H9 (cell line): ENCODE measurements around the gene FAM25G. TPM values are rescaled to one million over a fixed set of nuclear protein-coding genes. Genes with fewer than 3 reads are reported as not detected.
"Not testable (repeated sequence)": the region's sequence is repeated elsewhere in the genome, so short reads cannot be mapped to it uniquely, and the experiment has no call there.

Source experiments
- DNase-seq: peaks from one replicate; pipeline ENCODE4 v3.0.0-alpha.2; 2017
- H2AFZ ChIP-seq: one replicate; pipeline ENCODE4 v1.6.1; 2013; ENCODE audit warnings: mild to moderate bottlenecking, low read length, control low read depth, moderate library complexity
- H2AK5ac ChIP-seq: 2 replicates; pipeline ENCODE4 v1.6.1; 2013; ENCODE audit warnings: low read length, control low read depth, mixed read lengths; ENCODE audit not compliant: insufficient read length
- H2BK120ac ChIP-seq: one replicate; pipeline ENCODE4 v1.6.1; 2013; ENCODE audit warnings: low read depth, mild to moderate bottlenecking, low read length, control low read depth, inconsistent platforms; ENCODE audit not compliant: poor library complexity, severe bottlenecking
- H2BK12ac ChIP-seq: 2 replicates; pipeline ENCODE4 v1.6.1; 2013; ENCODE audit warnings: low read length, control low read depth, mixed read lengths, low read depth; ENCODE audit not compliant: insufficient read length
- H2BK15ac ChIP-seq: 2 replicates; pipeline ENCODE4 v1.6.1; 2013; ENCODE audit warnings: low read depth, low read length, control low read depth
- H2BK20ac ChIP-seq: one replicate; pipeline ENCODE4 v1.6.1; 2013; ENCODE audit warnings: low read depth, mild to moderate bottlenecking, low read length, control low read depth, inconsistent platforms; ENCODE audit not compliant: poor library complexity, severe bottlenecking
- H2BK5ac ChIP-seq: 2 replicates; pipeline ENCODE4 v1.6.1; 2013; ENCODE audit warnings: low read length, control low read depth, mixed read lengths; ENCODE audit not compliant: insufficient read length
- H3K14ac ChIP-seq: 2 replicates; pipeline ENCODE4 v1.6.1; 2013; ENCODE audit warnings: low read length, control low read depth; ENCODE audit not compliant: insufficient read depth
- H3K18ac ChIP-seq: 2 replicates; pipeline ENCODE4 v1.6.1; 2013; ENCODE audit warnings: low read depth, mild to moderate bottlenecking, mixed read lengths, low read length, control low read depth; ENCODE audit not compliant: insufficient read length
- H3K23ac ChIP-seq: 2 replicates; pipeline ENCODE4 v1.6.1; 2013; ENCODE audit warnings: low read length, control low read depth, mixed read lengths, low read depth; ENCODE audit not compliant: insufficient read length
- H3K23me2 ChIP-seq: 2 replicates; pipeline ENCODE4 v1.6.1; 2013; ENCODE audit warnings: low read depth, mild to moderate bottlenecking, mixed read lengths, low read length, control low read depth; ENCODE audit not compliant: insufficient read length, poor library complexity, severe bottlenecking
- H3K27ac ChIP-seq: 2 replicates; pipeline ENCODE4 v1.5.1; 2013; ENCODE audit warnings: low read length, control low read depth, mixed read lengths, low read depth; ENCODE audit not compliant: insufficient read length
- H3K27me3 ChIP-seq: 2 replicates; pipeline ENCODE4 v1.6.1; 2013; ENCODE audit warnings: low read length, control low read depth, inconsistent platforms; ENCODE audit not compliant: insufficient read depth
- H3K4ac ChIP-seq: 2 replicates; pipeline ENCODE4 v1.6.1; 2013; ENCODE audit warnings: low read depth, mild to moderate bottlenecking, control low read depth, inconsistent platforms, low read length, moderate library complexity
- H3K4me1 ChIP-seq: 2 replicates; pipeline ENCODE4 v1.6.1; 2013; ENCODE audit warnings: low read length, control low read depth, inconsistent platforms; ENCODE audit not compliant: insufficient read depth
- H3K4me2 ChIP-seq: 2 replicates; pipeline ENCODE4 v1.6.1; 2013; ENCODE audit warnings: low read length, control low read depth, mixed read lengths; ENCODE audit not compliant: insufficient read length, insufficient read depth
- H3K56ac ChIP-seq: 2 replicates; pipeline ENCODE4 v1.6.1; 2013; ENCODE audit warnings: low read depth, mild to moderate bottlenecking, mixed read lengths, low read length, control low read depth; ENCODE audit not compliant: insufficient read length
- H3K79me1 ChIP-seq: 2 replicates; pipeline ENCODE4 v1.6.1; 2013; ENCODE audit warnings: low read depth, mild to moderate bottlenecking, moderate library complexity, low read length, control low read depth, inconsistent platforms; ENCODE audit not compliant: insufficient read depth, poor library complexity, severe bottlenecking
- H3K79me2 ChIP-seq: 2 replicates; pipeline ENCODE4 v1.6.1; 2013; ENCODE audit warnings: low read length, control low read depth, inconsistent platforms; ENCODE audit not compliant: insufficient read depth
- H3K9ac ChIP-seq: 2 replicates; pipeline ENCODE4 v1.6.1; 2013; ENCODE audit warnings: low read length, control low read depth, mixed read lengths; ENCODE audit not compliant: insufficient read length; ENCODE audit errors: extremely low read depth
- H3K9me3 ChIP-seq: one replicate; pipeline ENCODE4 v1.6.1; 2013; ENCODE audit warnings: low read depth, low read length, inconsistent platforms; ENCODE audit not compliant: control insufficient read depth
- H3T11ph ChIP-seq: one replicate; pipeline ENCODE4 v1.6.1; 2013; ENCODE audit warnings: mild to moderate bottlenecking, low read length, control low read depth, inconsistent platforms
- H4K20me1 ChIP-seq: one replicate; pipeline ENCODE4 v1.6.1; 2013; ENCODE audit not compliant: control insufficient read depth, insufficient read length, insufficient read depth
- H4K5ac ChIP-seq: 2 replicates; pipeline ENCODE4 v1.6.1; 2013; ENCODE audit warnings: low read depth, mild to moderate bottlenecking, mixed read lengths, low read length, control low read depth; ENCODE audit not compliant: insufficient read length
- H4K8ac ChIP-seq: replicated peaks from 2 replicates; pipeline ENCODE4 v1.6.1; 2013; ENCODE audit warnings: low read length, control low read depth, mixed read lengths, low read depth; ENCODE audit not compliant: insufficient read length
- H4K91ac ChIP-seq: 2 replicates; pipeline ENCODE4 v1.6.1; 2013; ENCODE audit warnings: low read depth, mild to moderate bottlenecking, moderate library complexity, mixed read lengths, low read length, control low read depth; ENCODE audit not compliant: insufficient read length
- H3K27ac Mint-ChIP-seq, 3 experiments: 2 replicates in 2 of 3; 3 replicates in 1 of 3; pipeline ENCODE4 v1.8.0; 2020 to 2021; ENCODE audit warnings: mixed read lengths in 3 of 3, mild to moderate bottlenecking in 1 of 3, moderate library complexity in 1 of 3
- H3K27me3 Mint-ChIP-seq: 2 replicates; pipeline ENCODE4 v1.8.0; 2021; ENCODE audit warnings: low read depth, mild to moderate bottlenecking, moderate library complexity, mixed read lengths
- H3K36me3 Mint-ChIP-seq, 3 experiments: 2 replicates in 2 of 3; 3 replicates in 1 of 3; pipeline ENCODE4 v1.8.0; 2020 to 2021; ENCODE audit warnings: low read depth in 3 of 3, mixed read lengths in 3 of 3; ENCODE audit not compliant: insufficient read depth in 1 of 3
- H3K4me1 Mint-ChIP-seq, 2 experiments: 2 replicates each; pipeline ENCODE4 v1.8.0; 2020; ENCODE audit warnings: mixed read lengths in 2 of 2
- H3K4me3 Mint-ChIP-seq, 2 experiments: 2 replicates in 1 of 2; 3 replicates in 1 of 2; pipeline ENCODE4 v1.8.0; 2020 to 2021; ENCODE audit warnings: mild to moderate bottlenecking in 2 of 2, mixed read lengths in 2 of 2, moderate library complexity in 1 of 2
- H3K9me3 Mint-ChIP-seq, 2 experiments: 2 replicates in 1 of 2; 3 replicates in 1 of 2; pipeline ENCODE4 v1.8.0; 2020; ENCODE audit warnings: mild to moderate bottlenecking in 2 of 2, mixed read lengths in 2 of 2, moderate library complexity in 1 of 2
- WGBS: extraction: QIAGEN DNeasy Blood & Tissue Kit; methylation state at CpG from one replicate; pipeline ENCODE4 v1.1.7; 2013; ENCODE audit warnings: missing lambda C conversion rate, low lambda C conversion rate, mixed read lengths; ENCODE audit not compliant: insufficient read length; ENCODE audit errors: extremely low coverage; 5-methylcytosine and 5-hydroxymethylcytosine counted together
- total RNA-seq: library from RNA; stranded (reverse); gene quantifications from 2 replicates; pipeline ENCODE4 v1.2.1, GENCODE V29; 2021
- TF ChIP-seq, protein P1 (sequence below): fragments of 200-600 bp; sonication (generic); conservative IDR thresholded peaks from 3 replicates; pipeline ENCODE4 v1.8.0; 2021; ENCODE audit warnings: antibody characterized with exemption, mild to moderate bottlenecking

FAM25G gene
- total RNA-seq, 1 experiment from 2014 or later: not detected

DNA sequence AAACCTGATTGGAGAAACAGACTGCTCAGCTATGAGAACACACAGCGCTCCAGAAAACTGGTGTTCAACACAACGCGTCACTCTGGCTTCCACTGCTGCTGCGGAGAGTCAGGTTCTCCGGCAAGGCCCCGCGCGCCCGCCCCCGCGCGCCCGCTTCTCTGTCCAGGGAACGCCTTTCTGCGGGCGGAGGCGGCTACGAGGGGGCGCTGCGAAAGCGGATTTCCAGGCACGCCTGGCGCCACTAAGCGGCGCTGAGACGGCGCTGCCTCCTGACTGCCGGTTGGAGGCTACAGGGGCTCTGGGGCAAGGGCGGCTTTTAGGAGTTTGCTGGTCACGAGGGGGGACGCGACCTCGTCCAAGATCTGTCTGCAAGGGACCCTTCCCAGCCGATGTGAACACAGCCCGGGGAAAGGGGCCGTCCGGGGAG is 30.2 kb downstream of the FAM25G start:
- not testable (repeated sequence) for H3K18ac ChIP-seq, H2AFZ ChIP-seq, H3K23ac ChIP-seq, H3K79me1 ChIP-seq, H3K4me2 ChIP-seq, H3K9me3 ChIP-seq, H2BK5ac ChIP-seq, H3K4me1 ChIP-seq, H3K4ac ChIP-seq, H3T11ph ChIP-seq, H3K4me1 Mint-ChIP-seq, H2BK120ac ChIP-seq, H4K8ac ChIP-seq, H3K27ac Mint-ChIP-seq, H3K27me3 ChIP-seq, H3K56ac ChIP-seq, H4K20me1 ChIP-seq, H4K5ac ChIP-seq, H2BK12ac ChIP-seq, H4K91ac ChIP-seq, H3K79me2 ChIP-seq, H2AK5ac ChIP-seq, H2BK15ac ChIP-seq, H3K9ac ChIP-seq, H3K14ac ChIP-seq, H3K27ac ChIP-seq, H2BK20ac ChIP-seq, H3K23me2 ChIP-seq, H3K36me3 Mint-ChIP-seq, H3K9me3 Mint-ChIP-seq, H3K27me3 Mint-ChIP-seq
- DNase-seq: peak; percentile 44
- H3K4me3 Mint-ChIP-seq: peak overlapping the region; percentile 44 to 62; a peak in 4 of 5 replicates
- WGBS: no CpG with 5 or more reads among the region's 37 CpGs
- TF ChIP-seq, protein P1, sequence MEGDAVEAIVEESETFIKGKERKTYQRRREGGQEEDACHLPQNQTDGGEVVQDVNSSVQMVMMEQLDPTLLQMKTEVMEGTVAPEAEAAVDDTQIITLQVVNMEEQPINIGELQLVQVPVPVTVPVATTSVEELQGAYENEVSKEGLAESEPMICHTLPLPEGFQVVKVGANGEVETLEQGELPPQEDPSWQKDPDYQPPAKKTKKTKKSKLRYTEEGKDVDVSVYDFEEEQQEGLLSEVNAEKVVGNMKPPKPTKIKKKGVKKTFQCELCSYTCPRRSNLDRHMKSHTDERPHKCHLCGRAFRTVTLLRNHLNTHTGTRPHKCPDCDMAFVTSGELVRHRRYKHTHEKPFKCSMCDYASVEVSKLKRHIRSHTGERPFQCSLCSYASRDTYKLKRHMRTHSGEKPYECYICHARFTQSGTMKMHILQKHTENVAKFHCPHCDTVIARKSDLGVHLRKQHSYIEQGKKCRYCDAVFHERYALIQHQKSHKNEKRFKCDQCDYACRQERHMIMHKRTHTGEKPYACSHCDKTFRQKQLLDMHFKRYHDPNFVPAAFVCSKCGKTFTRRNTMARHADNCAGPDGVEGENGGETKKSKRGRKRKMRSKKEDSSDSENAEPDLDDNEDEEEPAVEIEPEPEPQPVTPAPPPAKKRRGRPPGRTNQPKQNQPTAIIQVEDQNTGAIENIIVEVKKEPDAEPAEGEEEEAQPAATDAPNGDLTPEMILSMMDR: peak; percentile 58
